NCI-H2107 treated with DMSO at 0.1 percent for 48 hours (cell line): ENCODE measurements around the gene LIMA1.

Experiments
- DNase-seq: peaks from one replicate; lab custom pipeline; 2025; ENCODE audit not compliant: unreplicated experiment; lab: John Stamatoyannopoulos, UW

Gene LIMA1

GRCh38 chr12:50147281-50147680, 136.0 kb downstream of the LIMA1 start:
- DNase-seq = no peak

DNA sequence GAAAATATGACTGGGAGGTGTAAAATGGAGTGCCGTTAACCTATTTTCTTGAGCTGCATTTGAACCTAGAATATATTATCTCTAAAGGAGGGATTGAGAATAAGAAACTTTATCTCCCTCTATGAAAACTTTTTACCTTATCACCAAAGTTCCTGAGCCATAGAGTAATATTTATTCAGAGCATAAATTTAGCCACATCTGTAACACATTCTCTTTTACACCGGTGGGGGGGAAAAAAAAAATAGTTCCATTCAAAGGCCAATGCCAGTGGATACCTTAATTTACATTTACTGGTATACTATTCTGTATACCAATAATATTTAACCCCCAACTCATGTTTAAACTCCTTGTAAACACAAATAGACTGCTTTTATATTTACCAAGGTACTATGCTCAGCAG, 137.9 kb downstream of the LIMA1 start:
- no peak for DNase-seq

- DNase-seq = no peak
Measured at GRCh38 chr12:50142993-50143392, 140.3 kb downstream of the LIMA1 start.

DNA sequence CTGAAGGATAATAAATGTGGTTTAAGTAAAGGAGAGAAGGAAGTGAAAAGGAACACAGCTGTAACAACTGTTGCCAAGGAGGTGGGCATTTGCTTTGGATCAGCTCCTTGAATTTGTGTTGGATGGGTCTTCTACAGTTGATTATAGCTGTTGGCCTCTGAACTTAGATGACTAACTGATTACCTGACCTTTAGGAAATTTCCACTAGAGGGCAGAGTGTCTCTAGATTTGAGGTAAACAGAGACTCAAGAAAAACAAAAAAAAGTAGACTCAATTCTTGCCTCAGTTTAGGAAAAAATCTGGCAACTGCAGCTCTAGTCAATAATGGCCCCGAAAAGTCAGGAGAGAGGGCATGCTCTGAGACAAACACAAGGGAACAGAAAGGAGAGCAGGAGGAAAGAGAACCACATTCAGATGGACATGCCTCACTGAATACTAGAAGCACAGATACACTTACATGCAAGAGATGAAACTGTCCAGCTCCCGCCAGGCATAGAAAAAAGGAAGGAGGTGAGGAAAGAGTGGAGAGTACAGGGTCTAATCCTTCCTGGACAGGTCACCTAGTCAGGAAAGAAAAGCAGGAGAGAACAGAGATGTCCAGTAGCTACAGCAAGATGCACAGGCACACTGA, 150.7 kb downstream of the LIMA1 start:
- no peak for DNase-seq

DNA sequence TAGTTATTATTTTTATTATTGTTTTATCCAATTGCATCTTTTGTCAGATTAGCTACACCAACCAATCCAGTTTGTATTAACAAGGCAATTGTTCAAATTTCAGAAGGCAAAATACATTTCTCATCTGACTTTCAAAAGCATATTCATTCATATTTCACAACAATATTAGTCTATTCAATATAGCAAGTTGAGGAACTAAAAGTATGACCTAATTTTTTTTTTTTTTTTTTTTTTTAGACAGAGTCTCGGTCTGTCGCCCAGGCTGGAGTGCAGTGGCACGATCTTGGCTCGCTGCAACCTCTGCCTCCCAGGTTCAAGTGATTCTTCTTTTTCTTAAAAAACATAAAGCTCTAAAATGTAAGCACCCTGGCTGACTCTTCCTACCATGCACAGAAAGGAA, 154.0 kb downstream of the LIMA1 start:
- DNase-seq = no peak

- peak; percentile 11 for DNase-seq
Measured at GRCh38 chr12:50127546-50127945, 155.8 kb downstream of the LIMA1 start.
